Activated T-cell treated with anti-CD3 and anti-CD28 coated beads for 24 hours (primary cell): ENCODE measurements around the gene POLE.
A peak's percentile ranks its signal among the peaks of the same experiment; 100 is the strongest.

ENCODE experiments used
- DNase-seq: peaks from one replicate; pipeline ENCODE4 v3.0.0-alpha.2; 2020; ENCODE audit warnings: low read depth

POLE gene, protein sequence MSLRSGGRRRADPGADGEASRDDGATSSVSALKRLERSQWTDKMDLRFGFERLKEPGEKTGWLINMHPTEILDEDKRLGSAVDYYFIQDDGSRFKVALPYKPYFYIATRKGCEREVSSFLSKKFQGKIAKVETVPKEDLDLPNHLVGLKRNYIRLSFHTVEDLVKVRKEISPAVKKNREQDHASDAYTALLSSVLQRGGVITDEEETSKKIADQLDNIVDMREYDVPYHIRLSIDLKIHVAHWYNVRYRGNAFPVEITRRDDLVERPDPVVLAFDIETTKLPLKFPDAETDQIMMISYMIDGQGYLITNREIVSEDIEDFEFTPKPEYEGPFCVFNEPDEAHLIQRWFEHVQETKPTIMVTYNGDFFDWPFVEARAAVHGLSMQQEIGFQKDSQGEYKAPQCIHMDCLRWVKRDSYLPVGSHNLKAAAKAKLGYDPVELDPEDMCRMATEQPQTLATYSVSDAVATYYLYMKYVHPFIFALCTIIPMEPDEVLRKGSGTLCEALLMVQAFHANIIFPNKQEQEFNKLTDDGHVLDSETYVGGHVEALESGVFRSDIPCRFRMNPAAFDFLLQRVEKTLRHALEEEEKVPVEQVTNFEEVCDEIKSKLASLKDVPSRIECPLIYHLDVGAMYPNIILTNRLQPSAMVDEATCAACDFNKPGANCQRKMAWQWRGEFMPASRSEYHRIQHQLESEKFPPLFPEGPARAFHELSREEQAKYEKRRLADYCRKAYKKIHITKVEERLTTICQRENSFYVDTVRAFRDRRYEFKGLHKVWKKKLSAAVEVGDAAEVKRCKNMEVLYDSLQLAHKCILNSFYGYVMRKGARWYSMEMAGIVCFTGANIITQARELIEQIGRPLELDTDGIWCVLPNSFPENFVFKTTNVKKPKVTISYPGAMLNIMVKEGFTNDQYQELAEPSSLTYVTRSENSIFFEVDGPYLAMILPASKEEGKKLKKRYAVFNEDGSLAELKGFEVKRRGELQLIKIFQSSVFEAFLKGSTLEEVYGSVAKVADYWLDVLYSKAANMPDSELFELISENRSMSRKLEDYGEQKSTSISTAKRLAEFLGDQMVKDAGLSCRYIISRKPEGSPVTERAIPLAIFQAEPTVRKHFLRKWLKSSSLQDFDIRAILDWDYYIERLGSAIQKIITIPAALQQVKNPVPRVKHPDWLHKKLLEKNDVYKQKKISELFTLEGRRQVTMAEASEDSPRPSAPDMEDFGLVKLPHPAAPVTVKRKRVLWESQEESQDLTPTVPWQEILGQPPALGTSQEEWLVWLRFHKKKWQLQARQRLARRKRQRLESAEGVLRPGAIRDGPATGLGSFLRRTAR (N-terminal part only)

GRCh38 chr12:132687211-132688164 is at the start of gene POLE, which contains the start of gene PXMP2:
Gene POLE, minus strand, starts transcription at chr12:132687342. Its CDS starts 27 bp downstream, at chr12:132687315.
Gene PXMP2, plus strand, starts transcription at chr12:132687587. Its CDS starts 84 bp downstream, at chr12:132687671.
- peak; percentile 94 for DNase-seq

GRCh38 chr12:132736913-132737312 is 49.8 kb upstream of the POLE start:
- DNase-seq, result no peak

DNA sequence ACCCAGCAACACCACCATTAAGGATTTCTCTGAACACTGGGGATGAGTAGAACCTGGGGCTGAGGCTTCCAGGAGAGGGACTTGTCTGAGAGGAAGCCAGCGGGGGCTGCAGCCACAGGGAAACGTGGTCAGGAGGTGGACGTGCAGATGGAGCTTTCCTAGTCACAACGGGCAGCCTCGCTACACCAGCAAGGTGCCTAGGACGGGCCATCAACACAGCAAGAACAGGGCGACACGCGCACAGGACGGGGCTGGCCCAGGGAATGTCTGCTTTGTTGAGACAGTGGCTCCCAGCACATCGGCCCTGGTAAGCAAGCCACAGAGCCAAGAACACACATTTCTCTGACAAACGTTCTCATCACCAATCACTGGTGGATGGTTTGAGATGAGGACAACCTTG is 49.2 kb upstream of the POLE start:
- no peak for DNase-seq

GRCh38 chr12:132735496-132735895 is 48.4 kb upstream of the POLE start:
- DNase-seq, result no peak

- no peak for DNase-seq
Measured at GRCh38 chr12:132734206-132734605, 47.1 kb upstream of the POLE start.

DNA sequence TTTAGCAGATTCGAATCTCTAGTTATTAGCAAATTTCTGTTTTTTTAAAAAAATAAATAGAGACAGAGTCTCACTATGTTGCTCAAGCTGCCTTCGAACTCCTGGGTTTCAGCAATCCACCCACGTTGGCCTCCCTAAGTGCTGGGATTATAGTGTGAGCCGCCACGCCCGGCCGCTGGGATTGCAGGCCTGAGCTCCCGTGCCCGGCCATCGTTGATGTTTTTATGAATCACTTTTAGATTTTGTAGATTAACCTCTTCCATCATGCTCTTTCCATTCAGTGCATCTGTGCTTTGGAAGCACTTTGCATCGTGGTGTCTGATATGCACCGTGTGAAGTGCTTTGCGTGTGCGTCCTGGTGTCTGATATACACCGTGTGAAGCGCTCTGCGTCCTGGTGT is 44.4 kb upstream of the POLE start:
- DNase-seq, result no peak

- DNase-seq, result no peak
Measured at GRCh38 chr12:132730353-132730752, 43.2 kb upstream of the POLE start.

GRCh38 chr12:132729541-132730320 is 42.6 kb upstream of the POLE start:
- no peak for DNase-seq

DNA sequence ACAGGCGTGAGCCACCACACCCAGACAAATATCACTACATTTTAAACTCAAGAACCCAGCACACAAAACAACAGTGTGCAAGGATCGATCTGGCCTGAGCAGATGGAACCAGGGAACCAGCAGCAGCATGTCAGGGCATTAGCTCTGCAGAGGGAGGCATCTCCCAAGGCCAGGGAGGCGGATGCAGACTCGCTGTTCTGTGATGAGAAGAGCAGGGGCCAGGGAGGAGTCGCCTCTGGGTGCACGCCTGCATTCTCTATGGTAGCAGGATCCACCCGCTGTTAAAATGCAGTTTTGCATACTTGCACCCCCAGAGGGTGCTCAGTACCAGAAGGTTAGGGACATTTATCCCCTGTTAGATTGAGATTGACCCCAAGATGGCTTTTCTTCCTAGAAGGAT is 41.4 kb upstream of the POLE start:
- DNase-seq, result no peak

GRCh38 chr12:132727091-132727794 is 40.1 kb upstream of the POLE start:
- DNase-seq, result no peak

- no peak for DNase-seq
Measured at GRCh38 chr12:132726386-132726785, 39.2 kb upstream of the POLE start.

DNA sequence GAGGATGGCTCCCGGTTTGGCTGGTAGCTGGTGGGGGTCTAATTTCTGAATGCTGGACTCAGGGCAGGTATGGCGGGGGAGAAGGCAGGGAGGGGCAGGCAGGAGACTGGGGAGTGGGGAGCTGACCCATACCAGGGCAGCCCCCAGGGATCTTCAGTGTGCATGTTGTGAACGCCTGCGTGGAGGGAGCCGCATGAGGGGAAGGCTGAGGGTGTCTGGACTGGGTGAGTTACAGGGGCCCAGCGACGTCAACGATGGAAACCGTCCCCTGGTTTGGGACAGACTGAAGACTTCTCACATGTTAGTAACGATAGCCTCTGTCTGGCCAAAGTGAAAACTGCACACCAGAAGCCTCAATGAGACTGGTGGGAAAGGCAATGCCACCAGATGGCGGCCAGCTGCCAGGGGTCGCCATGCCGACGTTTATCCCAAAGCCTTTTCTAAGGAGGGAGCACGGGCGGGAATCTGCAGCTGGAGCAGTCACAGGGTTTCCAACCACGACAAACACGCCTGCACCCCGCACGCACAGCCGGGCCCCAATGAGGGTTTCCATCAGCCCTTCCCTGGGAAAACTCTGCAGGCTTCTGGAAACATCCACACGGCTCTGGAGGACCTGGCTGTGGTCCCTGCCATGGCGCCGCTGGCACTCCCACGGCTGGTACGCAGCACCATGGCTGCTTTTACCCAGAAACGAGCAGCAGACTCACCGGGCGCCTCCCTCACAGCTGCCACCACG is 37.5 kb upstream of the POLE start:
- DNase-seq, result no peak

DNA sequence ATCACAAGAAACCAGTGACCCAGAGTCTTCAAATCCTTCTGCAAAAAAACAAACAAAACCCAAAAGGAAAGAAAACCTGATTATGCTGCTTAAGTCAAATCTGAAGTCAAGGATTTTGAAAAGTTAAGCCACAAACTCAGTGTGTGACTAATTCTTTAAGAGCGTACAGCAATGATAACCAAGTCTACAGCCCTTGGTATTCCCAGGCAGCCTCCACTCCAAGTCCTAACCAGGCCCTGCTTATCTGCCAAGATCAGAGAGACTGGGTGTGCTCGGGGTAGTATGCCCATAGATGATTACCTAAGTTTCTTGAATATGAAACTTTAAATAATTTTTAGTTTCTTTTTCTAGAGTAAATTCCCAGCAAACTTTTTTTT is 36.6 kb upstream of the POLE start:
- no peak for DNase-seq

GRCh38 chr12:132723015-132723763 is 36.0 kb upstream of the POLE start:
- DNase-seq, result no peak

DNA sequence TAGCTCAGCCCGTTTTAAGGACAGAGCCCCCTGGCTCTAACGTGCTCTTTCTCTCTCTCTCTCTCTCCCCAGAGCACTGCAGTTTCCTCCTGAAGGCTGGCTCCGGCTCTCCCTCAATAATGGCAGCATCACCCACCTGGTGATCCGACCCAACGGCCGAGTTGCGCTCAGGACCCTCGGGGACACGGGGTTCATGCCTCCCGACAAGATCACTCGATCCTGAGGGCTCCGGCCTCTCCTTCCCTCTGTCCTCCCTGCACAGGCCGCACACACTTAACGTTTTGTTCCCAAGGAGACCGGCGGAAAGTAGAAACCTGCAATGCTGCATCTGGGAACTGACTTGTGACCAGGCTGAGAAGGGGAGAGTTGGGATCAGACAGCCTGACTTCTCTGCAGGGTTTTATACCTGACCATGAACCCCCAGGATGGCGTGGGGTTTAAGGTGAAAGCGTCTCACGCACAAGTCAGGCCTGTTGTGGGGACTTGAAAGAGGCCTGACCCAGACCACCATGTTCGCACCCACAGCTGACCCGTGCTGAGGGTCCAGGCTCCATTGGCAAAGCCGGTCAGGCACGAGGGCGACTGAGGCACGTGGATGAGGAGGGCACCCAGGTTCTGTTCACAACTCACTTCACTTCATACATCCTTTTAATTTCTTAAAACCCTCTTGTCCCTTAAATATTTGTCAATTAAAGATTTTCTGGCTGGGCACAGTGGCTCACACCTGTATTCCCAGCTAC is 33.6 kb upstream of the POLE start:
- DNase-seq, result no peak

DNA sequence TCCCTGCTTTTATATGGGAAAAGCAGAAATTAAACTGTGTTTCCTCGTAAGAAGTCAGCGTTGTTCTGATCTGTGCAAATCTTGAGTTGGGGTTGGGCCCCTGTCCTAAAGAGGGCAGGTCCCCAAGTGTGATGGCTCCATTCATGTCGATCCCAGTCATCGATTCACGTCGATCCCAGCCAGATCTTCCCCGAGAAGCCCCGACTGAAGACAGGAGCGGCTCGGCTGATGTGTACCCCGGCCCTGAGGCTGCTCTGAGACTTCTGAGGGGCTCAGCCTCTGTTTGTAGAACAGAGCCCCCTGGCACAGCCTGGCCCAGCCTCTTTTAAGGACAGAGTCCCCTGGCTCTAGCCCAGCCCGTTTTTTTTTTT is 32.8 kb upstream of the POLE start:
- DNase-seq, result no peak
